ENCODE data around the gene DRC1. TPM values are rescaled to one million over a fixed set of nuclear protein-coding genes. Genes with fewer than 3 reads are reported as not detected.

The DRC1 gene
- total RNA-seq, 1 experiment from 2014 or later: not detected

DNA sequence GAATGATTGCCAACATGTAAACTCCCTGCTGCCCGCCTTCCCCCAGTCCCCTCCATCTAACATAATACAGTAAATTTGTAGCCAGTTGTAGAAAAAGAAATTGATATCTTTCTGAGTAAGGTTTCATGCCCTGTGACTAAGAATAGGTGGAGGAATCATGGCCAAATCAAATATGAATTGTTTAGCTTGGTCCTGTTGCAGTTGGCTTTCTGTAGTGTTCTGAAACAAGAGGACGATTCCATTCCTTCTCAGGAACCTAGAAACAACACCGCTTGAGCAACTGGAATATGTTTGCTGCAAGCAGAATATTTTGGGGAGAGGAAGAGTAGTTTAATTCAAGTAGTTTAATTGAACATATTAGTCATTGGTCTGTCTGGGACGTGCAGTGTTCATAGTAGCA is 7.0 kb upstream of the DRC1 start:
- Histone ChIP-seq H3K4me2 (ENCODE audit: low read length) (no peak overlapping the region), H3K9me3 (ENCODE audit: control insufficient read depth in 1 of 2, insufficient read depth in 1 of 2, low read depth in 1 of 2, low read length in 2 of 2) (no peaks in the 10 kb centered on the region), H3K4me1 (ENCODE audit: control insufficient read depth in 1 of 2, insufficient read depth in 2 of 2, low read length in 2 of 2) (no peaks in the 10 kb centered on the region), H3K79me2 (ENCODE audit: insufficient read depth, low read length) (no peaks in the 10 kb centered on the region), H4K20me1 (ENCODE audit: insufficient read depth) (no peaks in the 10 kb centered on the region; the same call in 1 of the 2 replicates), H3K27me3 (ENCODE audit: insufficient read depth, low read length) (no peaks in the 10 kb centered on the region), H3K9me2 (ENCODE audit: insufficient read depth) (no peaks in the 10 kb centered on the region), H3K36me3 (ENCODE audit: control insufficient read depth in 1 of 2, insufficient read depth in 2 of 2, low read length in 2 of 2) (peaks cover 8% of the 10 kb centered on the region in 2 experiments; a peak in 3 of 4 replicates), H3K9ac (ENCODE audit: low read length) (no peak overlapping the region), H2AFZ (ENCODE audit: low read depth, low read length, poor library complexity, severe bottlenecking) (no peak overlapping the region), H3K4me3 (replicated peaks in 1 of 2; ENCODE audit: low read depth in 1 of 2, low read length in 2 of 2) (no peak overlapping the region), H3K27ac (ENCODE audit: low read depth, low read length) (no peak overlapping the region)
- TF ChIP-seq SRF (IDR thresholded peaks at IDR 0.05; ENCODE audit: low read depth) (no peak), SIN3A (IDR thresholded peaks at IDR 0.05; ENCODE audit: low read depth) (no peak), JUND (IDR thresholded peaks at IDR 0.05) (no peak), SP1 (IDR thresholded peaks at IDR 0.05; ENCODE audit: low read depth) (no peak), EZH2phosphoT487 (IDR thresholded peaks at IDR 0.05; ENCODE audit: borderline replicate concordance) (no peak), TCF7L2 (IDR thresholded peaks at IDR 0.05; ENCODE audit: borderline replicate concordance, extremely low read depth, insufficient read depth, insufficient read length) (no peak), EZH2 (IDR thresholded peaks at IDR 0.05) (no peak), CBX3 (IDR thresholded peaks at IDR 0.05; ENCODE audit: low read depth) (no peak), ELF1 (IDR thresholded peaks at IDR 0.05; ENCODE audit: borderline replicate concordance, low read depth) (no peak), YY1 (IDR thresholded peaks at IDR 0.05; ENCODE audit: extremely low read depth, insufficient replicate concordance, low read depth, low read length) (no peak), POLR2AphosphoS5 (IDR thresholded peaks at IDR 0.05; ENCODE audit: low read depth, low read length) (no peak), FOSL1 (IDR thresholded peaks at IDR 0.05; ENCODE audit: low read depth) (no peak), CEBPB (IDR thresholded peaks at IDR 0.05; ENCODE audit: low read depth) (no peak), EGR1 (IDR thresholded peaks at IDR 0.05; ENCODE audit: low read depth) (no peak), POLR2A (IDR thresholded peaks at IDR 0.05; ENCODE audit: borderline replicate concordance, extremely low read depth, insufficient read depth, insufficient read length) (no peak), RAD21 (IDR thresholded peaks at IDR 0.05; ENCODE audit: low read depth) (no peak), ZFX (IDR thresholded peaks at IDR 0.05) (no peak)
- TF ChIP-seq, protein P1, sequence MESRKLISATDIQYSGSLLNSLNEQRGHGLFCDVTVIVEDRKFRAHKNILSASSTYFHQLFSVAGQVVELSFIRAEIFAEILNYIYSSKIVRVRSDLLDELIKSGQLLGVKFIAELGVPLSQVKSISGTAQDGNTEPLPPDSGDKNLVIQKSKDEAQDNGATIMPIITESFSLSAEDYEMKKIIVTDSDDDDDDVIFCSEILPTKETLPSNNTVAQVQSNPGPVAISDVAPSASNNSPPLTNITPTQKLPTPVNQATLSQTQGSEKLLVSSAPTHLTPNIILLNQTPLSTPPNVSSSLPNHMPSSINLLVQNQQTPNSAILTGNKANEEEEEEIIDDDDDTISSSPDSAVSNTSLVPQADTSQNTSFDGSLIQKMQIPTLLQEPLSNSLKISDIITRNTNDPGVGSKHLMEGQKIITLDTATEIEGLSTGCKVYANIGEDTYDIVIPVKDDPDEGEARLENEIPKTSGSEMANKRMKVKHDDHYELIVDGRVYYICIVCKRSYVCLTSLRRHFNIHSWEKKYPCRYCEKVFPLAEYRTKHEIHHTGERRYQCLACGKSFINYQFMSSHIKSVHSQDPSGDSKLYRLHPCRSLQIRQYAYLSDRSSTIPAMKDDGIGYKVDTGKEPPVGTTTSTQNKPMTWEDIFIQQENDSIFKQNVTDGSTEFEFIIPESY (IDR thresholded peaks at IDR 0.05; ENCODE audit: extremely low read depth, insufficient replicate concordance, low read length): no peak
- TF ChIP-seq, protein P2, sequence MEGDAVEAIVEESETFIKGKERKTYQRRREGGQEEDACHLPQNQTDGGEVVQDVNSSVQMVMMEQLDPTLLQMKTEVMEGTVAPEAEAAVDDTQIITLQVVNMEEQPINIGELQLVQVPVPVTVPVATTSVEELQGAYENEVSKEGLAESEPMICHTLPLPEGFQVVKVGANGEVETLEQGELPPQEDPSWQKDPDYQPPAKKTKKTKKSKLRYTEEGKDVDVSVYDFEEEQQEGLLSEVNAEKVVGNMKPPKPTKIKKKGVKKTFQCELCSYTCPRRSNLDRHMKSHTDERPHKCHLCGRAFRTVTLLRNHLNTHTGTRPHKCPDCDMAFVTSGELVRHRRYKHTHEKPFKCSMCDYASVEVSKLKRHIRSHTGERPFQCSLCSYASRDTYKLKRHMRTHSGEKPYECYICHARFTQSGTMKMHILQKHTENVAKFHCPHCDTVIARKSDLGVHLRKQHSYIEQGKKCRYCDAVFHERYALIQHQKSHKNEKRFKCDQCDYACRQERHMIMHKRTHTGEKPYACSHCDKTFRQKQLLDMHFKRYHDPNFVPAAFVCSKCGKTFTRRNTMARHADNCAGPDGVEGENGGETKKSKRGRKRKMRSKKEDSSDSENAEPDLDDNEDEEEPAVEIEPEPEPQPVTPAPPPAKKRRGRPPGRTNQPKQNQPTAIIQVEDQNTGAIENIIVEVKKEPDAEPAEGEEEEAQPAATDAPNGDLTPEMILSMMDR (IDR thresholded peaks at IDR 0.05 in 2 of 3, conservative IDR thresholded peaks at IDR 0.05 in 1 of 3; ENCODE audit: borderline replicate concordance in 1 of 3, insufficient read depth in 1 of 3, low read depth in 2 of 3, low read length in 2 of 3): no peak
- TF ChIP-seq, protein P3, sequence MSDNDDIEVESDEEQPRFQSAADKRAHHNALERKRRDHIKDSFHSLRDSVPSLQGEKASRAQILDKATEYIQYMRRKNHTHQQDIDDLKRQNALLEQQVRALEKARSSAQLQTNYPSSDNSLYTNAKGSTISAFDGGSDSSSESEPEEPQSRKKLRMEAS (IDR thresholded peaks at IDR 0.05): no peak
- RAD21 ChIA-PET (ENCODE audit: low non-redundant PET in 1 of 2, low total read pairs in 2 of 2, uncharacterized antibody in 2 of 2, unreplicated experiment in 2 of 2): no interaction called here
- ATAC-seq: no peak
- CTCF ChIA-PET: no interaction called here
- POLR2A ChIA-PET: no interaction called here
- no TSS peak for BruUV-seq (replicated peaks)
- intact Hi-C loops (cut with micrococcal nuclease): no loop called here
- DNase-seq (ENCODE audit: low read depth, low spot score): no peak
